ENCODE measurements around the gene DOCK2. TPM values are rescaled to one million over a fixed set of nuclear protein-coding genes. Genes with fewer than 3 reads are reported as not detected.
A peak's percentile ranks its signal among the peaks of the same experiment; 100 is the strongest.

Gene DOCK2
- total RNA-seq, 1 experiment from 2014 or later = 0.26 TPM

GRCh38 chr5:170121321-170121720 lies 484.2 kb downstream of the DOCK2 start:
- BruUV-seq (replicated peaks) = no TSS peak
- Histone ChIP-seq H3K27me3 (ENCODE audit: low read length) (no peaks in the 10 kb centered on the region), H3K4me3 (ENCODE audit: low read length) (no peak overlapping the region), H4K20me1 (ENCODE audit: low read length) (no peaks in the 10 kb centered on the region), H3K36me3 (ENCODE audit: low read depth, low read length) (no peaks in the 10 kb centered on the region), H3K79me2 (ENCODE audit: low read length) (no peaks in the 10 kb centered on the region), H3K27ac (ENCODE audit: low read length) (peak overlapping the region; percentile 10; the same call in 1 of the 2 replicates), H3K9ac (ENCODE audit: low read length) (no peak overlapping the region), H3K9me2 (replicated peaks; ENCODE audit: low read length) (no peaks in the 10 kb centered on the region), H3K4me1 (ENCODE audit: insufficient read depth, low read length) (peaks cover 13% of the 10 kb centered on the region), H3K4me2 (ENCODE audit: low read length) (peak overlapping the region; percentile 57), H2AFZ (ENCODE audit: low read length) (peak overlapping the region; percentile 13; the same call in 1 of the 2 replicates), H3K9me3 (ENCODE audit: low read length) (0 out of 2 replicates have a peak, but pooled peaks cover 7% of the 10 kb centered on the region), H3F3A (ENCODE audit: low read length, unreplicated experiment) (no peaks in the 10 kb centered on the region)
- no peak for TF ChIP-seq CTCF (conservative IDR thresholded peaks at IDR 0.05; ENCODE audit: low read depth, low read length)
- no peak for TF ChIP-seq EZH2 (IDR thresholded peaks at IDR 0.05; ENCODE audit: low read length, unreplicated experiment)
- no peak for TF ChIP-seq EZH2phosphoT487 (IDR thresholded peaks at IDR 0.05; ENCODE audit: borderline replicate concordance, low read length)
- ChIA-PET CTCF (no interaction called here), POLR2A (ENCODE audit: unreplicated experiment) (no interaction called here)
- DNase-seq = peak; percentile 27
- ATAC-seq = peak; percentile 56
- intact Hi-C loops (cut with micrococcal nuclease) = no loop called here

GRCh38 chr5:170126061-170126460 lies 489.0 kb downstream of the DOCK2 start:
- H3K27ac ChIP-seq (ENCODE audit: low read length) = no peak overlapping the region
- no peak overlapping the region for H3K4me2 ChIP-seq (ENCODE audit: low read length)
- ChIA-PET POLR2A (ENCODE audit: unreplicated experiment) (no interaction called here), CTCF (no interaction called here)
- no peaks in the 10 kb centered on the region for H3F3A ChIP-seq (ENCODE audit: low read length, unreplicated experiment)
- no peak for DNase-seq
- no peak overlapping the region for H3K4me3 ChIP-seq (ENCODE audit: low read length)
- H3K27me3 ChIP-seq (ENCODE audit: low read length) = no peaks in the 10 kb centered on the region
- H4K20me1 ChIP-seq (ENCODE audit: low read length) = no peaks in the 10 kb centered on the region
- no peak for ATAC-seq
- H2AFZ ChIP-seq (ENCODE audit: low read length) = no peak overlapping the region
- H3K79me2 ChIP-seq (ENCODE audit: low read length) = no peaks in the 10 kb centered on the region
- H3K9me2 ChIP-seq (replicated peaks; ENCODE audit: low read length) = no peaks in the 10 kb centered on the region
- no peak overlapping the region for H3K9ac ChIP-seq (ENCODE audit: low read length)
- TF ChIP-seq EZH2phosphoT487 (IDR thresholded peaks at IDR 0.05; ENCODE audit: borderline replicate concordance, low read length) (no peak), EZH2 (IDR thresholded peaks at IDR 0.05; ENCODE audit: low read length, unreplicated experiment) (no peak), CTCF (conservative IDR thresholded peaks at IDR 0.05; ENCODE audit: low read depth, low read length) (no peak)
- H3K4me1 ChIP-seq (ENCODE audit: insufficient read depth, low read length) = peaks cover 10% of the 10 kb centered on the region
- no peaks in the 10 kb centered on the region for H3K36me3 ChIP-seq (ENCODE audit: low read depth, low read length)
- intact Hi-C loops (cut with micrococcal nuclease) = no loop called here
- 0 out of 2 replicates have a peak, but pooled peaks cover 9% of the 10 kb centered on the region for H3K9me3 ChIP-seq (ENCODE audit: low read length)
- BruUV-seq (replicated peaks) = no TSS peak

- POLR2A ChIA-PET (ENCODE audit: unreplicated experiment) = no interaction called here
- CTCF ChIA-PET = no interaction called here
Measured at GRCh38 chr5:170126626-170127025, 489.6 kb downstream of the DOCK2 start.

More at GRCh38 chr5:170126626-170127025, 489.6 kb downstream of the DOCK2 start:
- ATAC-seq = no peak
- Histone ChIP-seq H3K4me3 (ENCODE audit: low read length) (no peak overlapping the region), H3F3A (ENCODE audit: low read length, unreplicated experiment) (no peaks in the 10 kb centered on the region), H3K9me2 (replicated peaks; ENCODE audit: low read length) (no peaks in the 10 kb centered on the region), H3K27me3 (ENCODE audit: low read length) (no peaks in the 10 kb centered on the region), H3K9ac (ENCODE audit: low read length) (no peak overlapping the region), H3K4me2 (ENCODE audit: low read length) (no peak overlapping the region), H3K79me2 (ENCODE audit: low read length) (no peaks in the 10 kb centered on the region), H3K36me3 (ENCODE audit: low read depth, low read length) (no peaks in the 10 kb centered on the region), H4K20me1 (ENCODE audit: low read length) (no peaks in the 10 kb centered on the region), H3K27ac (ENCODE audit: low read length) (no peak overlapping the region), H2AFZ (ENCODE audit: low read length) (no peak overlapping the region), H3K4me1 (ENCODE audit: insufficient read depth, low read length) (peaks cover 5% of the 10 kb centered on the region), H3K9me3 (ENCODE audit: low read length) (0 out of 2 replicates have a peak, but pooled peaks cover 9% of the 10 kb centered on the region)
- no peak for TF ChIP-seq EZH2 (IDR thresholded peaks at IDR 0.05; ENCODE audit: low read length, unreplicated experiment)
- TF ChIP-seq EZH2phosphoT487 (IDR thresholded peaks at IDR 0.05; ENCODE audit: borderline replicate concordance, low read length) = no peak
- no peak for TF ChIP-seq CTCF (conservative IDR thresholded peaks at IDR 0.05; ENCODE audit: low read depth, low read length)
- DNase-seq = no peak
- intact Hi-C loops (cut with micrococcal nuclease) = no loop called here
- BruUV-seq (replicated peaks) = no TSS peak

Measured in PC-3 (cell line).